COR-L47 (cell line): ENCODE results near the gene CDC34.
A peak's percentile ranks its signal among the peaks of the same experiment; 100 is the strongest.

Source experiments
- DNase-seq: peaks from one replicate; lab custom pipeline; 2025; lab: John Stamatoyannopoulos, UW

The CDC34 gene

GRCh38 chr19:522726-523125 lies 8.8 kb upstream of the CDC34 start:
- DNase-seq = no peak

GRCh38 chr19:524062-524674 lies 7.4 kb upstream of the CDC34 start:
- peak; percentile 17 for DNase-seq

GRCh38 chr19:525029-525428 lies 6.5 kb upstream of the CDC34 start:
- DNase-seq = no peak

DNA sequence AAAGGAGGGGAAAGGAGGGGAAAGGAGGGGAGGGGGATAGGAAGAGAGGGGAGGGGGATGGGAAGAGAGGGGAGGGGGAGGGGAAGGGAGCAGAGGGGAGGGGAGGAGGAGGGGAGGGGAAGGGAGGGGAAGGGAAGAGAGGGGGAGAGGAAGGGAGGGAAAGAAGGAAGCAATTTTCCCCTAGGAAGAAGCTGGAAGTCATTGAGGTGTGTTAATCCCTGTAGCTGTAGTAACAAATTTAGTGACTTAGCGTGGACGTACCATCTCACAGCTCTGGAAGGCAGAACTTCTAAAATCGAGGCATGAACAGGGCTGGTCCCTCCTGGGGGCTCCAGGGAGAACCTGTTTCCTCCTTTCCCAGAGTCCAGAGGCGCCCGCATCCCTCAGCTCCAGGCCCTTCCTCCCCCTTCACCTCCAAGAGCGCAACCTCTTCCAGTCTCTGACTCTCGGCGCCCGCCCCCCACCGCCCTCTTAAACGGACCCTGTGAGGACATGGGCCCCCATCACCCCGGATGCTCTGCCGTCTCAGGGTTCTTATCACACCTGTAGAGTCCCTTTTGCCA lies 5.6 kb upstream of the CDC34 start:
- DNase-seq = no peak

GRCh38 chr19:530134-531008 lies 1.2 kb upstream of the CDC34 start:
- no peak for DNase-seq

- DNase-seq = peak; percentile 77
These were observed 379 bp upstream of the CDC34 start for GRCh38 chr19:531009-531752.

DNA sequence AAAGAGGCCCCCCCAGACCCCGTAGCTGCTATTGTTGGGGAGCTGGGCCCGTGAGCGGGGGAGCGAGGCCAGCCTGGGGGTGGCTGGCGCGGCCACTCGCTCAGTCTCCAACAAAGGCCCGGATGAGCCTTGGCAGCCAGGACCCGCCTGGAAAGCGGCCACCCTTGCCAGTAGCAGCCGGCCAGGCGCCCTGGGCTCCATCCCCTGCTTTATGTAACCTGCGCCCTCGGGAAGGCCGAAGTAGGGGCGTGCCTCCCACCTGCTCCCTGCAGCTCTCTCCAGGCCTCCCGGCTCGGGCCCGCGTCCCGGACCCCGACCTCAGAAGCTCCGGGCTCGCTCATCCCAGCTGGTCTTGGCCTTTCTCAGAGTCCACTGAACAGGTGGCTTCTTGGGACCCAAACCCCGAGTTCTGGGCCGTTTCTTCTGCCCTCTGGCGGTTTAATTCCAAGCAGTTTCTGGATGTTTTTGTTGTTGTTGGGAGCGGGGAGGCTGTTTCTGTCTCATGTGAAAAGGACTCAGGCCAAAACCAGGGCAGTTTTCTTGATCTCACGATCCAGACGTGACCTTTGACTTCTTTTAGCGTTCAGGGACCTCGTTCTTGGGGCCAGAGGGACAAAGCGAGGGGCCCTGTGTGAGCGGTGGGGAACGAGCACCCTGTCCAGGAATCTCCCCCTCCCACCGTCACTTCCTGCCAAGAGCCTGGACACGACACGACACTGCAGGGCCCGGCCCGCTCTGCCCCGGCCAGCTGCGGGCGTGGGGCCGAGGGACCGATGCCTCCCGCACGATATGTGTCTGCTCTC lies 1.2 kb downstream of the CDC34 start:
- peak; percentile 53 for DNase-seq

DNA sequence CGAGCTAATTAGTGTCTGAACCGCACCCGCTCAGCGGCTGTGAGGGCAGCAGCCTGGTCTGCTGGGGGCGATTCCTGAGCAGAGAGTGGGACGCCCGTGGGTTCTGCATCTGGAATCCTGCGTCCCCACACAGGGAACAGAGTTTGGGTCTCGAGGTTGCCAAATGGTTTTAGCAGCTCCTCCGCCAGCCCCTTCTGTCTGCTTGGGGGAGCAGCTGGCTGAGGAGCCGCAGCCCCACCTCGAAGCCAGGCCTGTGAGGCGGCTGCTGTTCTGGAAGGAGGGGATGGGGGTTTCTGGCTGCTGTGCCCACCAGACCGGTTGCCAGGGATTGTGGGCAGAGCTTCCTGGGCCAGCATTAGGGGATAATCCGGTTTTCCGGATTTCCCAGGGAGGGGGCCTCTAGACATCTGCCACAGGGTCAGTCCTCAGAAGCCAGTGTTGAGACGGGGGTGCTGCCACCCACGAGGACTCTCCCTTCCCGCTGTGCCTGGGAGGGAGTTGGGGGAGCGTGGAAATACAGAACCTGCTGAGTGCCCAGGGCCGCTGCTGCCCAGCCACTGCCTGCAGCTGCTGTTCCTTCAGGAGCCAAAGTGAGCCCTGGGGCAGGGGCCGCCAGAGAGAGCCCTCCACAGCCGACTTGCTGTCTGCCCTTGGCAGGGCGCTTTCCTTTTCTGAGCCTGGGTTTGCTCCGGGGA lies 2.0 kb downstream of the CDC34 start:
- no peak for DNase-seq

DNA sequence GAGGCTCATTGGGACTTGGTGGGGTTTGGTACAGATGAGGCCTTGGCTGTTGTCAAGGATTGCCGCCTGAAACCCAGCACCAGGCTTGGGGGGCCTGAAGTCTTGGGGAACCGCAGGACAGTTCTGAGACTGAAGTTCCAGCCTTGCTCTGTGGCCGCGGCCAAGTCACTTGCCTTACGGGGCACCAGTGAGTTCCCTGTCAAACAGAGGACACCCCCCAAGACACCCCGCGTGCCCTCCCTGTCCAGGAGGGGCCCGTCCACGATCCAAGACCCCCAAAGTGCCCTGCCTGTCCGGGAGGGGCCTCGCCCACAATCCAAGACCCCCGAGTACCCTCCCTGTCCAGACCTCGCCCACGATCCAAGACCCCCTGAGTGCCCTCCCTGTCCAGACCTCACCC lies 2.5 kb downstream of the CDC34 start:
- no peak for DNase-seq

DNA sequence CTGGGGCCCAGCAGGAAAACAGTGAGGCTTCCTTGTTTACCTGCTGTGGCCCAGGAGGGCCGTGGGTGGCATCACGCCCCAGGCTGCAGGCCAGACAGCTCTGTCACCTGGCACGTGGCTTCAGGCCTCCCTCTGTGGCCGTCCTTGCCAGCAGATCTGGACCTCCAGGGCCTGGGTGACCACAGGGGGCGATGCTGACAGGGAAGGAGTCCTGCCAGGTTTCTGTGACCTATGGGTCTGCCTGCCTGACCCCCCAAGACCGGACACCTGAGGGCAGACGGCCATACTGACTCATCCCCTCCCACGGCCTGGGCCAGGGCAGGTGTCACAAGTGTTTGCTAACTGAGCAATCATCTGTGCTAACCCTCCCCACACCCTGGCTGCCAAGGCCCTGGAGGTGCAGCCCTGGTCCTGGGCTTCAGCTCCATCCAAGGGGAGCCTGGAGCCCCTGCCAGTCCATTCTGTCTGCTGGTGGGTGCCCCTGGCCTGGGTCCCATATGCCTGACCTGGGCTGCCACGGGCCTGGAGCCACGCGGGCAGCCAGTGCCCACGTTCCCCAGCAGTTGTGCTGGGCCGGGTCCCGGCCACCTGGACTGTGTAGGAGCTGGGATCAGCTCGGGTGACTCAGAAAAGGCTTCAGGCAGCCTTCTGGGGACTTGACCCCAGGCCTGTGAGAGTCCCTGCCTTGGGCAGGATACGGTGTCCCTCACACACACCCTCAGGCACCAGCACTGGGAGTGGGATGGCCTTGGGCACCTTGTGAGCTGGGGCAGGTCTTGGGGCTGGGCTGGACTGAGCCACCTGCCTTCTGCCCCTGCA lies 3.7 kb downstream of the CDC34 start:
- no peak for DNase-seq

GRCh38 chr19:536031-536880 lies 4.7 kb downstream of the CDC34 start:
- no peak for DNase-seq

DNA sequence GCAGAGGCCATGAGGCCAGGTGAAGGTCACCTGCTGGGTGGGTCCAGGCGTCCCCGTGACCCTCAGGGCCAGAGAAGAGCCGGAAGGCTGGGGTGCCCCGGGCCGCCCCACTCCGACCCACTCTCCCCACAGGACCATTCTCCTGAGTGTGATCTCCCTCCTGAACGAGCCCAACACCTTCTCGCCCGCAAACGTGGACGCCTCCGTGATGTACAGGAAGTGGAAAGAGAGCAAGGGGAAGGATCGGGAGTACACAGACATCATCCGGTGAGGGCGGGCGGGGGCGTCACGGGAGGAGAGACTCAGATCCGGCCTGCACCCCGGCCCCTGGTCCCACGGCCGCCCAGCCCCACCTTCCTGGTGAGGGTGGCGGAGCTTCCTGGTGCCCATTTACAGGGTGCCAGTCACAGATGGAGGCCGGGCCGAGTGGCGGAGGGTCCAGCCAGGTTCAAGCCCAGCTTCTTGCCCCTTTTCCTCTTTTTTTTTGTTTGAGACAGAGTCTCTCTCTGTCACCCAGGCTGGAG lies 5.4 kb downstream of the CDC34 start:
- no peak for DNase-seq

- DNase-seq = no peak
These were observed 7.3 kb downstream of the CDC34 start for GRCh38 chr19:538641-539428.

- no peak for DNase-seq
These were observed 8.0 kb downstream of the CDC34 start for GRCh38 chr19:539429-540030.

DNA sequence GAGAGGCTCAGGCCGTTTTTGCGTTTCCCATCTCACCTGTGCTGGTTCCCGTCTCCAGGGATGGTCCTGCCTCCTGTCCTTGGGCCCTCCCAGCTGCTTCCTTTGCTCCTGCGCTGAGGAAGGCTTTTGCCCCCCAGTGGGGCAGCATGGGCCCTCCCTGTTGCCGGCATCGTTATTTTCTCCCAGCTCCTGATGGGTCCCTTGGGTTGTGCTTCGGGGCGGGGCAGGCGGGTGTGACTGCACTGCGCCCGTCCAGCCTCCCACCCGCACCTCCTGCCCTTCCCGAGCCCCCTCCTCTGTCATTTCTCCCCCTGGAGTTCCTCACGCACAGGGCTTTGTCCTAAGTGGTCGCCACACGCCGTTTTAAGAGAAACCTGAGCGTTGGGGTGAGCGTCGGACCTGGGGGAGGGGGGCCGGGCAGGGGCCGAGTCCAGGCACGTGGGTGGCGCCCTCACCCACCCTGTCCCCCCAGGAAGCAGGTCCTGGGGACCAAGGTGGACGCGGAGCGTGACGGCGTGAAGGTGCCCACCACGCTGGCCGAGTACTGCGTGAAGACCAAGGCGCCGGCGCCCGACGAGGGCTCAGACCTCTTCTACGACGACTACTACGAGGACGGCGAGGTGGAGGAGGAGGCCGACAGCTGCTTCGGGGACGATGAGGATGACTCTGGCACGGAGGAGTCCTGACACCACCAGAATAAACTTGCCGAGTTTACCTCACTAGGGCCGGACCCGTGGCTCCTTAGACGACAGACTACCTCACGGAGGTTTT lies 9.5 kb downstream of the CDC34 start:
- DNase-seq = no peak

GRCh38 chr19:541699-542098 lies 10.1 kb downstream of the CDC34 start:
- no peak for DNase-seq
